Natural killer cell (primary cell): ENCODE data around the gene NLGN3. TPM values are rescaled to one million over a fixed set of nuclear protein-coding genes. Genes with fewer than 3 reads are reported as not detected.

Experiments
- ATAC-seq, 3 donors: fragments of 150-1000 bp in 2 of 3; fragments of 200-7000 bp in 1 of 3; cut with Tn5 transposase; 1 replicate in 1 of 3; 2 replicates in 2 of 3; pipeline ENCODE4 v1.10.0; 2021; ENCODE audit warnings: mild to moderate bottlenecking in 2 of 3, moderate library complexity in 2 of 3
- DNase-seq, 2 donors: peaks; one replicate each; pipeline versions ENCODE4 v3.0.0 to v3.0.0-alpha.2; 2013 to 2021; ENCODE audit warnings: mixed read lengths in 1 of 2
- H3K27ac ChIP-seq: one replicate; pipeline ENCODE4 v1.5.1; 2013; ENCODE audit warnings: mild to moderate bottlenecking, low read length
- H3K27me3 ChIP-seq: one replicate; pipeline ENCODE4 v1.6.1; 2013; ENCODE audit warnings: low read length; ENCODE audit not compliant: control insufficient read depth, insufficient read depth
- H3K36me3 ChIP-seq: one replicate; pipeline ENCODE4 v1.6.1; 2013; ENCODE audit warnings: low read length; ENCODE audit not compliant: control insufficient read depth, insufficient read depth
- H3K4me1 ChIP-seq: one replicate; pipeline ENCODE4 v1.6.1; 2013; ENCODE audit warnings: low read length; ENCODE audit not compliant: control insufficient read depth, insufficient read depth
- H3K4me3 ChIP-seq: one replicate; pipeline ENCODE4 v1.5.1; 2013; ENCODE audit warnings: low read length
- H3K9me3 ChIP-seq: one replicate; pipeline ENCODE4 v1.6.1; 2013; ENCODE audit warnings: low read length; ENCODE audit not compliant: control insufficient read depth, insufficient read depth
- H3K27ac Mint-ChIP-seq, 2 donors: one replicate each; pipeline ENCODE4 v1.8.0; 2022; ENCODE audit warnings: mild to moderate bottlenecking in 2 of 2, mixed read lengths in 2 of 2, moderate library complexity in 1 of 2
- H3K27me3 Mint-ChIP-seq, 2 donors: one replicate each; pipeline ENCODE4 v1.8.0; 2022; ENCODE audit warnings: low read depth in 2 of 2, mixed read lengths in 2 of 2
- H3K36me3 Mint-ChIP-seq: one replicate; pipeline ENCODE4 v1.8.0; 2022; ENCODE audit warnings: mixed read lengths
- H3K4me1 Mint-ChIP-seq, 2 donors: one replicate each; pipeline ENCODE4 v1.8.0; 2022; ENCODE audit warnings: mixed read lengths in 2 of 2
- H3K4me3 Mint-ChIP-seq: one replicate; pipeline ENCODE4 v1.8.0; 2022; ENCODE audit warnings: mild to moderate bottlenecking, moderate library complexity, mixed read lengths
- H3K9me3 Mint-ChIP-seq, 2 donors: one replicate each; pipeline ENCODE4 v1.8.0; 2022; ENCODE audit warnings: mixed read lengths in 2 of 2
- WGBS: methylation state at CpG from one replicate; pipeline ENCODE4 v1.1.7; 2013; ENCODE audit warnings: missing lambda C conversion rate; ENCODE audit not compliant: insufficient coverage; 5-methylcytosine and 5-hydroxymethylcytosine counted together
- intact Hi-C: fragments of 100-400 bp; cut with micrococcal nuclease; formaldehyde crosslinking; loops from one replicate; pipeline ENCODE4 v1.14.2; 2022
- total RNA-seq, 4 donors: library from RNA; stranded (reverse); fragments of 120-200 nt in 1 of 4; gene quantifications; one replicate each; pipeline versions ENCODE4 v1.2.3 to v1.2.4, GENCODE V29; 2013 to 2022
- TF ChIP-seq, protein P1 (sequence below): fragments of 200-600 bp; IDR thresholded peaks from one replicate; pipeline ENCODE4 v1.8.0; 2022; ENCODE audit warnings: antibody characterized with exemption

Gene NLGN3
- total RNA-seq, 3 donors from 2014 or later (not counting 1 experiment from before 2014, with no cell fraction given), result 4.0 to 4.3 (median 4.0) TPM

- no peaks in the 10 kb centered on the region for H3K4me1 ChIP-seq
- Mint-ChIP-seq H3K9me3 (no peaks in the 10 kb centered on the region), H3K27ac (no peak overlapping the region), H3K4me1 (peaks cover 5 to 6% of the 10 kb centered on the region in 2 donors), H3K4me3 (no peak overlapping the region), H3K36me3 (no peaks in the 10 kb centered on the region), H3K27me3 (no peaks in the 10 kb centered on the region)
- intact Hi-C loops, result no loop called here
- H3K27ac ChIP-seq, result no peak overlapping the region
- no peaks in the 10 kb centered on the region for H3K9me3 ChIP-seq
- no peaks in the 10 kb centered on the region for H3K27me3 ChIP-seq
- WGBS, result 89% methylated on average over 3 of the region's 5 CpGs
- no peak overlapping the region for H3K4me3 ChIP-seq
- TF ChIP-seq, protein P1, sequence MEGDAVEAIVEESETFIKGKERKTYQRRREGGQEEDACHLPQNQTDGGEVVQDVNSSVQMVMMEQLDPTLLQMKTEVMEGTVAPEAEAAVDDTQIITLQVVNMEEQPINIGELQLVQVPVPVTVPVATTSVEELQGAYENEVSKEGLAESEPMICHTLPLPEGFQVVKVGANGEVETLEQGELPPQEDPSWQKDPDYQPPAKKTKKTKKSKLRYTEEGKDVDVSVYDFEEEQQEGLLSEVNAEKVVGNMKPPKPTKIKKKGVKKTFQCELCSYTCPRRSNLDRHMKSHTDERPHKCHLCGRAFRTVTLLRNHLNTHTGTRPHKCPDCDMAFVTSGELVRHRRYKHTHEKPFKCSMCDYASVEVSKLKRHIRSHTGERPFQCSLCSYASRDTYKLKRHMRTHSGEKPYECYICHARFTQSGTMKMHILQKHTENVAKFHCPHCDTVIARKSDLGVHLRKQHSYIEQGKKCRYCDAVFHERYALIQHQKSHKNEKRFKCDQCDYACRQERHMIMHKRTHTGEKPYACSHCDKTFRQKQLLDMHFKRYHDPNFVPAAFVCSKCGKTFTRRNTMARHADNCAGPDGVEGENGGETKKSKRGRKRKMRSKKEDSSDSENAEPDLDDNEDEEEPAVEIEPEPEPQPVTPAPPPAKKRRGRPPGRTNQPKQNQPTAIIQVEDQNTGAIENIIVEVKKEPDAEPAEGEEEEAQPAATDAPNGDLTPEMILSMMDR, result no peak
- ATAC-seq, result no peak
- no peaks in the 10 kb centered on the region for H3K36me3 ChIP-seq
- DNase-seq, result no peak
Measured at GRCh38 chrX:71170660-71171059, 26.0 kb downstream of the NLGN3 start.

GRCh38 chrX:71171110-71171801 lies 26.6 kb downstream of the NLGN3 start:
- no peaks in the 10 kb centered on the region for H3K27me3 Mint-ChIP-seq
- no peaks in the 10 kb centered on the region for H3K9me3 ChIP-seq
- DNase-seq (no peak), ATAC-seq (no peak)
- no peaks in the 10 kb centered on the region for H3K27me3 ChIP-seq
- H3K4me3 Mint-ChIP-seq, result no peak overlapping the region
- peaks cover 5 to 6% of the 10 kb centered on the region in 2 donors for H3K4me1 Mint-ChIP-seq
- 32% methylated on average over 4 of the region's 12 CpGs for WGBS
- H3K4me1 ChIP-seq, result no peaks in the 10 kb centered on the region
- H3K9me3 Mint-ChIP-seq, result no peaks in the 10 kb centered on the region
- no peak overlapping the region for H3K4me3 ChIP-seq
- no peak overlapping the region for H3K27ac ChIP-seq
- H3K36me3 Mint-ChIP-seq, result no peaks in the 10 kb centered on the region
- intact Hi-C loops, result no loop called here
- H3K27ac Mint-ChIP-seq, result peak overlapping the region in 1 of 2 donors; percentile 58
- TF ChIP-seq, protein P1, result no peak
- no peaks in the 10 kb centered on the region for H3K36me3 ChIP-seq

DNA sequence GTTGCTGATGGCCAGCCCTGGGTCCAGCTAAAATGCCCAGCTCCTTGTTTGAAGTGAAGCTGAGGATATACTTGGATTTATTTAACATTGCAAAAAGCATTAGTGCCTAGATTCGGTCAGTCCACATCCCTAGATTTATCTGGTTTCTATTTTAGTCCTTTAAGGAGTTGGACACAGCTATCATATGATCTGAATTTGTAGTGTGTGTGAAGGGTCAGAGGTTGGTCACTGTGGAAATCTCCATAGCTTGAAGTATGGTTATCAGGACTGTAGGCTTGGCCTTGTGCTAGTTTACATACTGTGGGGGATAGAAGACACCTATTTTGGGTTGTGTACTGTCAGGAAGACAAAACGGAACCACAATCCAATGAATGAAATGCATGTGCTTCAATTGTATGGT lies 28.8 kb downstream of the NLGN3 start:
- Mint-ChIP-seq H3K4me3 (no peak overlapping the region), H3K27ac (no peak overlapping the region), H3K4me1 (peaks cover 5 to 6% of the 10 kb centered on the region in 2 donors), H3K36me3 (no peaks in the 10 kb centered on the region), H3K9me3 (no peaks in the 10 kb centered on the region), H3K27me3 (no peaks in the 10 kb centered on the region)
- Histone ChIP-seq H3K4me3 (no peak overlapping the region), H3K27me3 (no peaks in the 10 kb centered on the region), H3K36me3 (no peaks in the 10 kb centered on the region), H3K4me1 (no peaks in the 10 kb centered on the region), H3K9me3 (no peaks in the 10 kb centered on the region), H3K27ac (no peak overlapping the region)
- intact Hi-C loops, result no loop called here
- DNase-seq (no peak), ATAC-seq (no peak)
- 91% methylated on average over 2 of the region's 2 CpGs for WGBS
- TF ChIP-seq, protein P1, result no peak

DNA sequence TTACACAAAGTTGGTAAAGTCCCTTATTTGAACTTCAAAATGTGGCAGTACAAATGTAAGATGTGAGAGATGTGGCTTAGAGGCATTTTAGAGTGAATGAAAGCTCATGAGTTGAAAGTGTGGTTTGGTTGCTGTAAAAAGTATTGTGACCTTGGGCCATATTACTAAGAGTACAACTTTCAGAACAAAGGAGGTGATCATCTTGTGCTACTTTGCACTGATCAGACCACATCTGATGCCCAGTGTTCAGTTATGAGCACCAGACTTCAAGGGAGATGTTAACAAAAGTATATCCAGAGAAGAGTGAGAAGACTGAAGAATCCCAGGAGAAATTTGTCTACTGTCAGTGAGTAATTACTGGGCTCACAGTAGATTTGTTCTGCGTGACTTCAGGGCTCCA lies 30.2 kb downstream of the NLGN3 start:
- H3K36me3 Mint-ChIP-seq, result no peaks in the 10 kb centered on the region
- no peak for DNase-seq
- Histone ChIP-seq H3K27ac (no peak overlapping the region), H3K27me3 (no peaks in the 10 kb centered on the region), H3K36me3 (no peaks in the 10 kb centered on the region), H3K4me3 (no peak overlapping the region), H3K9me3 (no peaks in the 10 kb centered on the region), H3K4me1 (no peaks in the 10 kb centered on the region)
- ATAC-seq, result no peak
- H3K27ac Mint-ChIP-seq, result no peak overlapping the region
- no peaks in the 10 kb centered on the region for H3K9me3 Mint-ChIP-seq
- peaks cover 5 to 6% of the 10 kb centered on the region in 2 donors for H3K4me1 Mint-ChIP-seq
- H3K4me3 Mint-ChIP-seq, result no peak overlapping the region
- intact Hi-C loops, result loop anchor here (5.0 kb wide), 1 partner anchor 77 kb away; the partner anchor contains the start of gene FOXO4
- no peaks in the 10 kb centered on the region for H3K27me3 Mint-ChIP-seq
- TF ChIP-seq, protein P1, result no peak
- no CpG with 5 or more reads among the region's 1 CpG for WGBS
